GM19397 (cell line): ENCODE measurements around the gene SMAD7.

Experiments
- ATAC-seq: cut with Tn5 transposase; IDR thresholded peaks from one replicate; pipeline ENCODE4 v1.9.1; 2021; ENCODE audit warnings: mild to moderate bottlenecking, moderate library complexity; ENCODE audit not compliant: unreplicated experiment

Gene SMAD7

GRCh38 chr18:48961547-48961946 lies 10.8 kb upstream of the SMAD7 start:
- no peak for ATAC-seq

- ATAC-seq, result no peak
Measured at GRCh38 chr18:48959921-48960920, 9.5 kb upstream of the SMAD7 start.

- no peak for ATAC-seq
Measured at GRCh38 chr18:48959551-48959920, 8.8 kb upstream of the SMAD7 start.

- ATAC-seq, result no peak
Measured at GRCh38 chr18:48958951-48959350, 8.2 kb upstream of the SMAD7 start.

GRCh38 chr18:48957616-48958015 lies 6.9 kb upstream of the SMAD7 start:
- ATAC-seq, result no peak

- ATAC-seq, result no peak
Measured at GRCh38 chr18:48957136-48957535, 6.4 kb upstream of the SMAD7 start.

- no peak for ATAC-seq
Measured at GRCh38 chr18:48956356-48956755, 5.6 kb upstream of the SMAD7 start.

GRCh38 chr18:48955830-48956261 lies 5.1 kb upstream of the SMAD7 start:
- no peak for ATAC-seq

GRCh38 chr18:48954886-48955819 lies 4.4 kb upstream of the SMAD7 start:
- ATAC-seq, result no peak

- no peak for ATAC-seq
Measured at GRCh38 chr18:48953104-48953706, 2.4 kb upstream of the SMAD7 start.

GRCh38 chr18:48952287-48953103 lies 1.7 kb upstream of the SMAD7 start:
- peak; percentile 27 for ATAC-seq

- ATAC-seq, result peak; percentile 39
Measured at GRCh38 chr18:48951448-48952286, 902 bp upstream of the SMAD7 start.

- ATAC-seq, result no peak
Measured at GRCh38 chr18:48949606-48950535, 894 bp downstream of the SMAD7 start.

- ATAC-seq, result no peak
Measured at GRCh38 chr18:48949050-48949605, 1.6 kb downstream of the SMAD7 start.

GRCh38 chr18:48948112-48949049 lies 2.4 kb downstream of the SMAD7 start:
- ATAC-seq, result no peak

- ATAC-seq, result no peak
Measured at GRCh38 chr18:48947560-48947959, 3.2 kb downstream of the SMAD7 start.

- ATAC-seq, result no peak
Measured at GRCh38 chr18:48947092-48947491, 3.7 kb downstream of the SMAD7 start.
